ENCODE data around the gene IQCB1.
"Not testable (repeated sequence)": the region's sequence is repeated elsewhere in the genome, so short reads cannot be mapped to it uniquely, and the experiment has no call there.

Gene IQCB1

GRCh38 chr3:121803771-121804320, 31.0 kb downstream of the IQCB1 start:
- DNase-seq (ENCODE audit: low read depth in 2 of 2), result no peak

DNA sequence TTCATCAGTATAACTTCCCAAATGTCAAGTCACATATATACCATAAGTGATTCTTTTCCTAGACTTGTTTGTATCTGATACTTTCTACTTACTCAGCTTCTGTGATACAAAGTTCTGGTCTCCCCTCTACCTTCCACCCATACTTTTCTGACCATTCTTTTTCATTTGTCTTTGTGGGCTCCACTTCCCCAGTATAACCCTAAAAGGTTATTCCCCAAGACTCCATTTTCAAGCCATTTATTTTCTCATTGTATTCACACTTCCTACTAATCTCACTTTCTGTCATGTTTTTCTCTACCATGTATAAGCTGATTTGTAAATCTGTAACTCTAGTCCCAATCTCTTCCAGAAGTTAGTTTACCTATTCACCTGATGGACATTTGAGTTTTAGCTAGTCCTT, 34.0 kb downstream of the IQCB1 start:
- no peak for DNase-seq (ENCODE audit: low read depth in 2 of 2)

DNA sequence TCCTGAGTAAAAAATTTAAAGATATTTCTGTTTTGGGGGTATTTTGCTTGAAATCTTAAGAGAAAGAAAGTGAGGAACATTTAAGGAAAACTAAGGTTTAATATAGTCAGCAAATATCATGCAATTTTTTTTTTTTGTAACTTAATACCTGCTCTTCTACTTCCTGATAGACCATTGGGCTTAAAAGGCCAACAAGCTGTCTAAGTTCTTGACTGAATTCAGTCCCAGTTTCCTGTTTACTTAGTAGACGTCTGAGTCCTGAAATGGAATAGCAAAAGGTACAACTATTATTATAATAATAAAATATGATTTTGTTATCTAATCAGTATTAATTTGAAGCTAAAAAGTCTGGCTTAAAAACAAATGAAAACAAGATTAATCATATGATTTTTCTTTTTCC, 37.9 kb downstream of the IQCB1 start:
- no peak for DNase-seq (ENCODE audit: low read depth in 2 of 2)

DNA sequence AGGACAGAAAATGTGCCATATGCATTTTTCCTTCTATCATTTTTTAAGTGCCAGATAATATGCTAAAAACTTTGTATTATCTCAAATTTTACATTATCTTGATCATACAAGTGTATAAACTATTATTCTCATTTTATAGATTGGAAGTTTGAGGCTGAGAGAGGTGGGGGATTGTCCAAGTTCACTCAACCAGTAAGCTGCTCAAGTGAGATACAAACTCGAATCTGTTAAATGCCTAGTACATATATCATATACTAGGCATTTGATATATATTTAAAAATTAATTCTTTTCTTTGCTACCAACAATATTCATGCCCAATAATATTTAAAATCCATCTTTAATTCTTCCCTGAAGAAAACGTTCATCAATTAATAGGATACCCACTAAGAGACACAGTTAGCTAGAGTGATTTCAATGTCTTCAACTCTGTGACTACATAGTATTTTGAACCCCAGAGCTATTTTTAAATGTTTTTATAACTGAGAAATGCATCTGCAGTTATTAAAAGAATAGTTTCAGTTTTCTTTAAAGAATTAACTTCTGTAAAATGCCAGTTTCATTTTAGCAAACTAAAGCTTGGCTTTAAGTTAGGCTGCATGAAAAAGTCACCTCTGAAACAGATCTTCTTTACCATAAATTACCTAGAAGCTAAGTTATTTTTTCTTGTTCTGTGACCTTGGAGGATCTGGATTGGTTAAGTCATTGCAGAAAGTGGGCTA, 40.4 kb downstream of the IQCB1 start:
- DNase-seq (ENCODE audit: low read depth in 2 of 2), result no peak

DNA sequence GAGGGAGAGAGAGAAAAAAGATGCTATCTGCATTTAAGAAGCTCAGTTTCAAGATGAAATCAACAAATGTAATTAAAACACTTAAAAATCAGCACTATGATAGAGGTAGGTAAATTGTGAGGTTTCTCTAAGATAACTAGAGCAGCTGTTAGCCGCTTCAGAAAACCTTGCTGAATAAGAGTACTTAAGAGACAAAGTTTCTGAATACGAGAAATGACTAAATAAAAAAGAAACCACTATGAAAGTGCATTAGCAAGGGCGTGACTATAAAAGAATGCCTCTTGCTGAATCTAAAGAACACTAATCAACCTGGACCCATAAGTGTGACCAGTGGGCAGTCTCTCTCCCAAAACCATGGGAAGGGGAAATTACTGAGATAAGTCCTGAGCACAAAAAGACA, 41.8 kb downstream of the IQCB1 start:
- DNase-seq (ENCODE audit: low read depth in 2 of 2), result no peak

- no peak for DNase-seq (ENCODE audit: low read depth in 2 of 2)
Observed at GRCh38 chr3:121786485-121786884, 48.4 kb downstream of the IQCB1 start.

- DNase-seq (ENCODE audit: low read depth in 2 of 2), result not testable (repeated sequence)
Observed at GRCh38 chr3:121782784-121783183, 52.1 kb downstream of the IQCB1 start.

DNA sequence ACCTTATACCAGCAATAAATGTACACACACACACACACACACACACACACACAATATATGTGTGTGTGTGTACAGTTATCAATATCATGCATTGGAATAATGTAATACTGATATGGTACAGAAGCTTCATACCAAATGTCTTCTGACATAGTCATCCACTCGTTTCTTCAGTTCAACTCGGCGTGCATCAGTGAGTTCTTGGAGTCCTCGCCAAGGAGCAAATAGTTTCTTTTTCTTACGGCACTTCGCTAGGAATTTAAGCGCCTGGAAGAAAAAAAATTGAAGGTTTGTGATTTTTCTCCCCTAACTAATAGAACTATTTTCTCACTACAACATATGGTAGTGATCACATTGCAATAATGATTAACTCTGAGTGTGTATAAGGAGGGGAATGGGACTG, 53.2 kb downstream of the IQCB1 start:
- no peak for DNase-seq (ENCODE audit: low read depth in 2 of 2)

- DNase-seq (ENCODE audit: low read depth in 2 of 2), result not testable (repeated sequence)
Observed at GRCh38 chr3:121775095-121775494, 59.8 kb downstream of the IQCB1 start.

DNA sequence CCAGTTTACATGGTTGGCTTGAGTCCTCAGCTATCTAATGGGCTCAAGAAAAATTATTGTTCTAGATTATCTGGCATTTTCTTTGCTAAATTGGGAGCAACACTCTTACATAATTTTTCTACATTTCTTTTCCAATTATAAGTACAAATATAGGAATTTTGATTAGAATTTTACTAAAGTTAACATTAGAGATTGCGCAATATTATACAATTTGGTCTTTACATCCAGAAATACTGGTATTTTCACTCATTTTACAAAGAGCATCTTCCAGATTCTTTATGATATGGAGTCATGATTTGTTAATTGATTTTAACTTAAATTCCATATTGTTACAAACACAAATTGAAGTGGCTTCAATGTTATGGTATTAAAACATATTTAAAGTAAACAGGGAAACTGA, 65.6 kb downstream of the IQCB1 start:
- DNase-seq (ENCODE audit: low read depth in 2 of 2), result no peak

DNA sequence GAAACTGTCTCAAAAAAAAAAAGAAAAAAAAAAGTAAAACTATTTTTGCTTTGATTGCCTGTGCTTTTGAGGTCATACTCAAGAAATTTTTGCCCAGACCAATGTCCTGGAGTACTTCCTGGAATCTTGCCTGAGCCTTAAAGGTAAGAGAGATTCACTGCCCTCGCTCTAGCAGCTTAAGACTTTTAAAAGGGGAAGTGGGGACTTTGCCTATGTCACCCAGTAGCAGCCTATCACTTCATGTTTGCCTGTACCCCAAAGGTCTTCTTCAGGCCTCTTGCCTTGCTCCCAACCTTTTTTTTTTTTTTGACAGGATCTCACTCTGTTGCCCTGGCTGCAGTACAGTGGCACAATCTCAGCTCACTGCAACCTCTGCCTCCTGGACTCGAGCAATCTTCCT, 66.4 kb downstream of the IQCB1 start:
- DNase-seq (ENCODE audit: low read depth in 2 of 2), result no peak

- DNase-seq (ENCODE audit: low read depth in 2 of 2), result no peak
Observed at GRCh38 chr3:121759541-121760202, 75.2 kb downstream of the IQCB1 start.

DNA sequence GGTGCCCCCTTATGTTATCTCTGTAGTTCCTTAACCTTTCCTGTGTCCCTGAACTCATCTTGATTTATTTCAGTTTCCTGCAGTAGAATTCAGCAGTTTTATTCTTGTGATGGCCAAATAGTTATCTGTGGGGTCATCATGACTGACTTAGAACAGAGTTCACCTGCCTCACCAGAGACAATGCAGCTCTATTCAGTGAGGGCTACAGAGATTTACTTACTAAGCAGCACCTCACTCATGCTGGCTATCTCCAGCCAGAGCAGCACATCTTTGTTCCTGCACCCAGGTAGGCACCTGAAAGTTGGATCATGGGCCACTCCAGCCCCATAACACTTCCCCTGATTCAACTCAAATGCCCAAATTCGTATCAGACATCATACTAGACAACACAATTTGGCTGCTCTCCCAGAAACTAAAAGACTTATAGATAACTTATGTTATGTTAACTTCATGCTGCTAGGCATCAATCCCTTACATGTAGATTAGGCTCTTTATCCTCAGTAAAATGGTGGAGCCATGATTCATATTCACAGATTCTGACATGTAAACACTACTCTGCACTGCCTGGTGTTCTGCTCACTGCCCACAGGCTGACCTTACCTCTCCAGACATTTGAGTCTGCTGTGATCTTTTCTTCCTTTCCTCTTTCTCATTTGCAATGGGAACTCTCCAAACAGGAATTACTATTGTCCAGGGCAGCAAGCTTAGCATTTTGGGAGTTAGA, 76.0 kb downstream of the IQCB1 start:
- no peak for DNase-seq (ENCODE audit: low read depth in 2 of 2)

DNA sequence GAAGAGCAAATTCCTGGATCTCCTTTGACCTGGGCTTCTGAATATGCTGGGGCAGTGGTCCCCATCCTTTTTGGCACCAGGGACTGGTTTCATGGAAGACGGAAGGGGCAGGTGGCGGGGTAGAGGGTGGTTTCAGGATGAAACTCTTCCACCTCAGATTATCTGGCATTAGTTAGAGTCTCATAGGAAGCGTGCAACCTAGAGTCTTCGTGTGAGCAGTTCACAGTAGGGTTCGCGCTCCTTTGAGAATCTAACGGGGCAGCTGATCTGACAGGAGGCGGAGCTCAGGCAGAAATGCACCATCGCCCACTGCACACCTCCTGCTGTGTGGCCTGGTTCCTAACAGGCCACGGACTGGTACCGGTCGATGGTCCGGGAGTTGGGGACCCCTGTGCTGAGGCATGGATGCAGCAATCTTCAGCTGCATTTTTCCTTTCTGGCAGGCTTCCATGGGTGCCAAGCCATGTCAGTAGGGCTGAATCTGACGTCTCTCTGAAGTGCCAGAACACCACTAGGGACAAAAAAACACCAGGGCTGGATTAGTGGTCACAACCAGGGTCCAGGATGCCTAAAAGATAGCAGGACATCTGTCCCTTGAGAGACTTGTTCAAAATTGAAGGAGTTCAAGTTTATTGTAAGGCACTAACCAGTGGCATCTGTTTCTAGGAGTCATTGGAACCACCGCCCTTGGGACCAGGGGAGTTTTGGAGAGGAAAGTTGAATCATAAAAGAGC, 76.9 kb downstream of the IQCB1 start:
- DNase-seq (ENCODE audit: low read depth in 2 of 2), result no peak

- no peak for DNase-seq (ENCODE audit: low read depth in 2 of 2)
Observed at GRCh38 chr3:121757087-121757811, 77.6 kb downstream of the IQCB1 start.

GRCh38 chr3:121752772-121753171, 82.1 kb downstream of the IQCB1 start:
- DNase-seq (ENCODE audit: low read depth in 2 of 2), result no peak

DNA sequence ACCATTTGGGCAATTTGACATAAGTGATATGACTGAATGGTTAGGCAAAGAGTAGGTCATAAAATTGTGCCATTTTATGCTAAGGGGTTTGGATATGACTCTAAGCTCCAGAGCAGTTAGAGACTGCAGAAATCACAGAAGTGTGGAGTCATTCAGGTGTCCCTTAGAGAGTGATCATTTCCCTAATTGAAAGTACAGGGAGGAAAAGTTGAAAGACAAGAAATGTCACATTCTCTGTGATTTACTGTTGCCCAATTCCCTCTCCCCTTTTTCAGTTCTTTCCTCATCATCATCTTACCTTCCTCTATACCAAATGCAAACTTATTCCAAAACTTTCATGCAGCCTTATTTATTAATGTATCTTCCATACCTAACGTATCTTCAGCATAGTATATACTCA, 82.6 kb downstream of the IQCB1 start:
- DNase-seq (ENCODE audit: low read depth in 2 of 2), result no peak

GRCh38 chr3:121750087-121750415, 84.8 kb downstream of the IQCB1 start:
- DNase-seq (ENCODE audit: low read depth in 2 of 2), result no peak

DNA sequence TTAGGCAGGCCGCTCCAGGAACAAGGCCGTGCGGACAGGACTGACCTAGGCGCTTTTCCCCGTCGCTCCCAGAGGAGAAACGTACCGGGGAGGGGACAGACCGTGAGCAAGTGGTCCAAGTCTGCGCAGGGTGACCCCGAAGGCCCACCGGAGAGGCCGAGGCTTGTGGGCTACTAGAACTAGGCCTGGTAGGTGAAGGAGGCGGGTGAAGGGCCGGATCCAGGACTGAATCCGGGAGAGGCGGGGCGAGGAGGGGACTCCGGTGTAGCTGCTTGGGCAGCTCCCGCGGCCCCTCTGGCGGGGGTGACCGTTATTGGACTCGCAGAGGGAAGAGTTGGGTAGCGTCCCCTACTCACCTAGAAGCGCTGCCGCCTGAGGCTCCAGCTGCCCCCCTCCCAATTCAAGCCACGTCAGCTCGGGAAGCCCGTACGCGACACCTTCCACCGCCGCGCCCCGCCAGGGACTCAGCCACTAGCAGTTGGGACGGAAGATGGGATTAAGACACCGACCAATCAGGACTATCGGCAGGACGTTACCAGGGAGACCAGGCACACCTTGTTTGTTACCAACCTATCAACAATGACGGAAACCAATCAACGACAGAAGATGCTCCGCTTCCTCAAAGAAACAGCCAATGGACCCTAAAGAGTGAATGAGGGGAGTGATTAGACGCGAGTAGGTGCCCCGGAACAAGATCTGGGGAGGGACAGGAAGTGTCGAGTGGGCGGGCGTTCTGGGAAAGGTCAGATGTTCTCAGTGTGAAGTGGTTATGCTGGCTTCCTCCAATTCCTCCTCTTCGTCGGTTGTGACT, 85.4 kb downstream of the IQCB1 start, which contains the start of gene GOLGB1:
Gene GOLGB1 (minus strand): TSS at position 466 of the 811 bp plus-strand sequence. CDS start 18,770 bp downstream, outside the sequence.
- DNase-seq (ENCODE audit: low read depth in 2 of 2), result peak; percentile 86 to 93

DNA sequence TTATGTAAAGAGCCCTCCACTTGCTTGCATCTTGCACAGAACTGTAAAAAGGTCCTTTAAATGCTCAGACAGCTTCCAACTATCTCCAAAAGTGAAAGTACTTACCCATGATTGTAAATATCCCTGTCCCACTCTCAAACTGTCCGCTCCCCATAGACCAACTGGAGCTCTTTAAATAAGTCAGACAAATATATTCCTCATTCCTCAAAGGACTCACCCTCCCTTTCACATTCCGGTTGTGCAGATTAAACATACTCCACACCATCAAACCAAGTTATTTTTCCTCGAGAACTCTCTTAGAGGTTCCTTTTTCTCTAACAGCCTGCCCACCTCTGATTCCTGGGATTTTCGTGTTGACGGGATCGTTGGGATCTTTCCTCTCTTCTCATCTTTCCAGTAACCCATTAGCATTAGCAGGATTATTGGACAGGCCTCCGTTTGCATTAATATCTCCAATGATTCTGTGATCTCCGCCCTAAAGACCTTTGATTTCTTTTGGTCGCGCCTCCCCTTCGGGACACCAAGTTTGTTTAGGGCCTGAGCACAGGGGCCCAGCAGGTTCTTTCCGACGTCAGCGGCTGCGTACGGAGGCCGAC, 86.1 kb downstream of the IQCB1 start:
- DNase-seq (ENCODE audit: low read depth in 2 of 2), result peak in 1 of 2 donors; percentile 11
